NCI-H748 treated with DMSO at 0.1 percent for 48 hours (cell line): Measurements from ENCODE around the gene SERINC2.

ENCODE experiments used
- DNase-seq: peaks from one replicate; lab custom pipeline; 2025; lab: John Stamatoyannopoulos, UW

SERINC2 gene

GRCh38 chr1:31412732-31413404 is at the start of gene SERINC2:
SERINC2 (plus strand) TSS chr1:31413213; CDS start chr1:31413266, 53 bp downstream.
- DNase-seq: no peak

DNA sequence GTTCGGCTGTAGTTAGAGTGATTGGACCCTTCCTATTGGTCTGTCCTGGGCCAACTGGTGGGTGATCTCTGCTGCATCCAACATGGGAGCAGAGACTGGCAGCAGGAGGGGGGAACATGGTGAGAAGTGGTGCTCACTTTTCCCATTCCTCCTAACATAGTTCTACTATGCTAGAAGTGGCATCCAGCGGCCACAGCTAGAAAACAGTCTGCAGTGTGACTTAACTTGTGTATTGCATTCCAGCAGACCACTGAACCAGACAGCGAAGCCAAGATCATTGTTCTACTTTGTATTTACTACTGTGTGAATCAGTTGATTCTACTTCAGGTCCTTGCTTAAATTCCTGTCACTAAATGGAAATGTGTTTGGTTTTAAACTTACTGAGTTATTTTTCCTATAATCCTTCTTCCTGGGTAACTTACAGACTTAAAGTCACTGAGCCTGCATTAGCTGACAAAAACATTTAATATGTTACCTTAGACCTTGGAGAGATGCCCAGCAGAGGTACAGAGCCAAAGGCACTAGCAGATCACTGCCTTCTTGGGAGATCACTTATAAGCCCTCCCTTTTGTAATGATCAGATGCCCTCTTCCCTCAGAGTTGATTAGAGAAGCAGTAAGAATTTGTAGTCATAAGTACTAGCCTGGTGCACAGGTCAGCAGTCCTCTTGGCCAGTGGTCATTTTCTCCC is 48.3 kb upstream of the SERINC2 start:
- DNase-seq: no peak

DNA sequence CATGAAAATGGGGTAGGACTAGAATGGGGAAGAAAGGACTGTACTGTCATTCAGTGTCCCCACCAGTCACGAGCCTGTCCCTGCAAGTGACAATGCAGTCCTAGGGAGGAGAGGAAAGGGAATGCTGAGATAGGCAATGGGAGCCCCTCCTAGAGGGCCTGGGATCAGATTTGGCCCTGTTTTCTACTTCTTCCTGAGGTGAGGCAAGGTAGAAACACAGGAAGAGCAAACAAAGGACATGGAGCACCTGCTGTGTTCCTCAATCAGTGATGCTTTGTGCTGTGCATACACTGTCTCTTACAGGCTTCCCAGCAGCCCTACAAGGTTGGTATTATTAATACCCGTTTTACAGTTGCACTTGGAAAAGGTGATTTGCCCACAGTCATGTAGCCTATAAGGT is 46.2 kb upstream of the SERINC2 start:
- peak; percentile 10 for DNase-seq

DNA sequence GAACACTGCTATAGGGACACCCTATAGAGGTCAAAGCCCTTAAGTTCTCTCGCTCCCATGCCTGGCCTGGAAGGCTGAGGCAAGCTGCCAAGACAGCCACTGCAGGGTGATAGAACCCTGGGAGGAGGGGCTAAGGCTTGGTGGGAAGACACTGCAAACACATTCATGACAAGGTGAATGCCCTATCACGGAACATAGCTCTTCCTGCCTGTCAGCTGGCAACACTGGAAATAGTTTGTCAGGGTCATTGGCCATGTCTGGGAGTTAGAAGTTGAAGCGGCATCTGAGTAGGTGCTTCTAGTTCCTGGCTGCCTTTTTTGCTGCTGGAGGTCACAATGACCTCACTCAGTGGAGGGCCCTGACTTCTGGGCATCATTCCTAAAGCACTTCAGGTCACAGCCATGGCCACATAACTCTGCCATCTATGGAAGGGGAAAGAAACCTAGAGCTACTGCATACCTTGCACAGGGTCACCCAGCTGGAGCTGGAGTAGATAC is 44.4 kb upstream of the SERINC2 start:
- DNase-seq: no peak

DNA sequence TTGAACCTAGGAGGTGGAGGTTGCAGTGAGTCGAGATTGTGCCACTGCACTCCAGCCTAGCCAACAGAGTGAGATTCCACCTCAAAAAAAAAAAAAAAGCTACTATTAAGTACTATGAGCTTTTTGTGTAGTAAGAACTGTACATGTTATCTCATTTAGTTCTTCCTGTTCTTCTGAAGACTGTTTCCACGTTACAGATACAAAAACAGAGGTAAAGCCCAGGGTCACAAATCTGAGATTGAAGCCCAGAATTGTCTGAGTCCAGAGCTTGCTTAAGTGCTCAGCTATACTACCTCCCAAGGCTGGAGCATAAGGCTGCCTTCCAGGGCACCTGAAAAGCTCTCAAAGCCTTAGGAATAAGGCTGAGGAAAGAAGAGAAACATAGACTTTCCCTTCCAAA is 43.0 kb upstream of the SERINC2 start:
- no peak for DNase-seq

DNA sequence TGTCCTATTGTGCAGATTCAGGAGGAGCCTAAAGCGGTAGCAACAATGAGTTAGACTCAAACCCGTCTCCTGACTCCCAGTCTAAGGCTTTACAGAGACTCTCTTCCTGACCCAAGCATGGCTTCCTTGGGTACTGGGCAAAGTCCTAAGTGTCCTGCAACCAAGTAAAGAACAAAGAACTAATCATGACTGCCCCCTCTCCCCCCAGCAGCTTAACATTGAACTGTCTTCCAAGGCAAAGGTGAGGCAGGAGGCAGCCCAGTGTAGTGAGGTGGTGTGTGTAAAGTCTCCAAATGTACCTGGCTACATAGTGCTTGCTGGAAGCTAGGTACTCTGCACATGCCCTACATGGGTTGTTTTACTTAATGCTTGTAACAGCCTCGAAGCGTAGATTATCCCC is 42.4 kb upstream of the SERINC2 start:
- no peak for DNase-seq

GRCh38 chr1:31371121-31371959 is 41.7 kb upstream of the SERINC2 start:
- DNase-seq: no peak

GRCh38 chr1:31372051-31372450 is 41.0 kb upstream of the SERINC2 start:
- DNase-seq: no peak

- DNase-seq: no peak
Observed at GRCh38 chr1:31372751-31373055, 40.3 kb upstream of the SERINC2 start.

GRCh38 chr1:31373056-31373896 is 39.7 kb upstream of the SERINC2 start, which contains the start of gene FABP3:
FABP3 (minus strand) TSS chr1:31373076; CDS start chr1:31373014, 62 bp downstream.
- no peak for DNase-seq

- DNase-seq: no peak
Observed at GRCh38 chr1:31373897-31374486, 39.0 kb upstream of the SERINC2 start.

GRCh38 chr1:31374511-31375196 is 38.4 kb upstream of the SERINC2 start:
- no peak for DNase-seq

DNA sequence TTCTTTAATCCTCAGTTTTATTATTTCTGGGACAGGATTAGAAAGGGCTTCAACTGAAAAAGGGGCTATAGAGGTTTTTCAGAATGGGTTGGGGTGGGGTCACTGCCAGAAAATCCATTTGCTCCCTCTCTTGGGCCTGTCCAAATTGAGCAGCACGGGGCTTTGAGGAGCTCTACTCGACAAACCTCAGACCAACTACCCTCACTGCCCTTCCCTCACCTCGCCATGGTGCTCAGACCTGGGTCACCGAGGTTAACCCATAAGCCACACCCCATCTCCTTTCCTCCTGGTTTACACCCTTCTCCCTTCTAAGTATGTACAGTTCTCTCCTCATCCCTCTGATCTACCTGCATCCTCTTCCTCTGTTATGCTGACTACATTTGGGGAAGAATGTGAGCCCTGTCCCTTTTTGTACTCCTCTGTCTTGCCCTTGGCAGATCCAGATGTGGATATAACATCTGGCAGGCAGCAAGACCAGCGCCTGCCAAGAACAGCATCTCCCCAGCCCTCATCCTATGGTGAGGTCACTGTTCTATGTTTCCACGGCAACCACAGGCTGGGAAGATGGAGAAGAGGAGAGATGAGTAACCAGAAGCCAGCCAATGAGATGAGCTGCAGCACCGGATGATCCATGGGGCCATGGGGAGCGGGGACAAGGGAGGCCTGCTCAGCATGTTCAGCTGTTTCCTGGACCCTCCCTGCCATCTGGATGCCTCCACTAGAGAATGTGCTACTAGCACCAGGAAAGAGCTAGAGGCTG is 36.5 kb upstream of the SERINC2 start:
- no peak for DNase-seq

DNA sequence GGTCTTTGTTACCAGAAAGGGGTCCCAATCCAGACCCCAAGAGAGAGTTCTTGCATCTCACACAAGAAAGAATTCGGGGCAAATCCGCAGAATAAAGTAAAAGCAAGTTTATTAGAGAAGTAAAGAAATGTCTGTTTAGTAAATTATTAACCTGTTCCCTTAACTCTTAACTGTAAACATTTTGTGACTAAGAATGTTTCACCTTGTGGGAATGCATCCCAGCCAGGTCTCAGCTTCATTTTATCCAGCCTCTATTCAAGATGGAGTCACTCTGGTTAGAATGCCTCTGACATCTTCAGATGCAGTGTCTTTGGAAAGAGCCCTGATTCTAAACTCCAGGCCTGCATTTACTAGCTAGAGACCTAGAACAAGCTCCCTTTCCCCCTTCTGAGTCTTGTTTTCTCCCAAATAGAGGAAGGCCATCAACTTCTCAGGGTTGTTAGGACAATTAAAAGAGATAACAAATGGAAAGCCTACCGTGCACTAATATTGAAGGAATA is 35.6 kb upstream of the SERINC2 start:
- DNase-seq: no peak

- DNase-seq: no peak
Observed at GRCh38 chr1:31378001-31378400, 35.0 kb upstream of the SERINC2 start.

- DNase-seq: no peak
Observed at GRCh38 chr1:31380181-31380580, 32.8 kb upstream of the SERINC2 start.

- DNase-seq: no peak
Observed at GRCh38 chr1:31381394-31382294, 31.4 kb upstream of the SERINC2 start.

GRCh38 chr1:31382379-31382989 is 30.5 kb upstream of the SERINC2 start:
- no peak for DNase-seq
